ENCODE data around the gene MEI1.
A peak's percentile ranks its signal among the peaks of the same experiment; 100 is the strongest.
"Not testable (repeated sequence)": the region's sequence is repeated elsewhere in the genome, so short reads cannot be mapped to it uniquely, and the experiment has no call there.

The MEI1 gene

DNA sequence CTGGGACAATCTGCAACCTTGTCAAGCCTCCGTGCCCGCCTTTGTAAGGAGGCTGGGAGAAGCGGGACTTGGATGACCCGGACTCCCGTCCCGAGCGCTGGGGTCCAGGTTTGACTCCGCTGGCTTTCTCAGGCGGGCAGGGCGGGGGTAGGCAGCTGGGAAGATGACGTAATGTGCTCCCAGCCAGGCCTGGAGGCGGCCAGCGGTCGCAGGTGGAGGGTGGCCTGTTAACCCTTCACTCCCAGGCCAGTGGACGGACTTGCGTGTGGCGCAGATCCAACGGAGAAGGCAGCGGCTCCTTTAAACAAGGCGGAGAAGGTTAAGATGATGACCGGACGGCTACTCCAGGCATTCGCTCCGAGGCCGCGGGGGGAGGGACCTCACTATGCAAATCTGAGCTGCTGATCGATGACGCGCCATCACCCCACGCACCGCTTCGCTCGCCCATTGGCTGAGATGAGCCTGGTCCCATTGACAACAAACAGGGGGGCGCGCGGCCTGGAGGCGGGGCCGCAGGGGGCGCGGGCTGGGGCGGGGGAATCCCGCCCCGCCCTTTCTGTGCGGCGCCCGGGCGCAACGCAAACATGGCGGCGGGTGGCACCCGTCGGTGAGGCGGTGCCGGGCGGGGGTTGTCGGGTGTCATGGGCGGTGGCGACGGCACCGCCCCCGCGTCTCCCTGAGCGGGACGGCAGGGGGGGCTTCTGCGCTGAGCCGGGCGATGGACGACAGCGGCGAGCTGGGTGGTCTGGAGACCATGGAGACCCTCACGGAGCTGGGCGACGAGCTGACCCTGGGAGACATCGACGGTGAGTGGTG lies 133.5 kb downstream of the MEI1 start, which contains the start of gene SREBF2:
SREBF2 (plus strand) TSS at position 553 of the 816 bp plus-strand sequence; CDS start at position 719, 166 bp downstream.
- peak within 1 kb of the TSS; percentile 93 for H3K4me3 Mint-ChIP-seq
- DNase-seq (ENCODE audit: low spot score in 2 of 2): peak; percentile 90 to 97
- H3K27ac Mint-ChIP-seq: peak within 1 kb of the TSS; percentile 99
- H3K27me3 Mint-ChIP-seq: no peaks in the 10 kb centered on the region
- H3K4me1 Mint-ChIP-seq: peaks cover 25% of the 10 kb centered on the region
- peak; percentile 87 for ATAC-seq (ENCODE audit: low read depth)
- H3K9me3 Mint-ChIP-seq: no peaks in the 10 kb centered on the region
- H3K36me3 Mint-ChIP-seq: peaks cover 12% of the 10 kb centered on the region

- Mint-ChIP-seq H3K4me1 (peaks cover 31% of the 10 kb centered on the region), H3K36me3 (peaks cover 14% of the 10 kb centered on the region), H3K9me3 (no peaks in the 10 kb centered on the region), H3K4me3 (peak overlapping the region; percentile 93), H3K27me3 (no peaks in the 10 kb centered on the region), H3K27ac (peak overlapping the region; percentile 99)
- ATAC-seq (ENCODE audit: low read depth): peak; percentile 12
- DNase-seq (ENCODE audit: low spot score in 2 of 2): peak; percentile 26 to 49
Measured at GRCh38 chr22:41833369-41834004, 134.2 kb downstream of the MEI1 start.

GRCh38 chr22:41834005-41834944 lies 135.0 kb downstream of the MEI1 start:
- Mint-ChIP-seq H3K9me3 (no peaks in the 10 kb centered on the region), H3K27ac (peak overlapping the region; percentile 99), H3K27me3 (no peaks in the 10 kb centered on the region), H3K4me3 (peak overlapping the region; percentile 91), H3K36me3 (peaks cover 17% of the 10 kb centered on the region), H3K4me1 (peaks cover 39% of the 10 kb centered on the region)
- no peak for DNase-seq (ENCODE audit: low spot score in 2 of 2)
- no peak for ATAC-seq (ENCODE audit: low read depth)

DNA sequence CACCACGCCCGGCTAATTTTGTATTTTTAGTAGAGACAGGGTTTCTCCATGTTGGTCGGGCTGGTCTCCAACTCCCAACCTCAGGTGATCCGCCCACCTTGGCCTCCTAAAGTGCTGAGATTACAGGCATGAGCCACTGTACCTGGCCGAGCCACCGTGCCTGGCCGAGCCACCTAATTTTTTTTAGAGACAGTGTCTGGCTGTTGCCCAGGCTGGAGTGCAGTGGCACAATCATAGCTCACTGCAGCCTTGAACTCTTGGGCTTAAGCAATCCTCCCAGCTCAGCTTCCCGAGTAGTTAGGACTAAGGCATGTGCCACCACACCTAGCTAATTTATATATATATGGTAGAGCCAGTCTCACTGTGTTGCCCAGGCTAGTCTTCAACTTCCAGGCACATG lies 136.2 kb downstream of the MEI1 start:
- not testable (repeated sequence) for ATAC-seq (ENCODE audit: low read depth); H3K9me3 Mint-ChIP-seq; H3K27ac Mint-ChIP-seq; H3K4me3 Mint-ChIP-seq; DNase-seq (ENCODE audit: low spot score in 2 of 2); H3K27me3 Mint-ChIP-seq
- Mint-ChIP-seq H3K4me1 (peaks cover 45% of the 10 kb centered on the region), H3K36me3 (peaks cover 21% of the 10 kb centered on the region)

GRCh38 chr22:41836551-41836950 lies 137.2 kb downstream of the MEI1 start:
- Mint-ChIP-seq H3K9me3 (no peaks in the 10 kb centered on the region), H3K27me3 (no peaks in the 10 kb centered on the region), H3K4me3 (no peak overlapping the region), H3K4me1 (peaks cover 48% of the 10 kb centered on the region), H3K36me3 (peaks cover 21% of the 10 kb centered on the region), H3K27ac (peak overlapping the region; percentile 82)
- ATAC-seq (ENCODE audit: low read depth) (no peak), DNase-seq (ENCODE audit: low spot score in 2 of 2) (no peak)

- Mint-ChIP-seq H3K27ac (peak overlapping the region; percentile 37), H3K27me3 (no peaks in the 10 kb centered on the region), H3K9me3 (no peaks in the 10 kb centered on the region), H3K4me3 (no peak overlapping the region), H3K36me3 (peaks cover 24% of the 10 kb centered on the region), H3K4me1 (peaks cover 45% of the 10 kb centered on the region)
- ATAC-seq (ENCODE audit: low read depth): no peak
- no peak for DNase-seq (ENCODE audit: low spot score in 2 of 2)
Measured at GRCh38 chr22:41838842-41839618, 139.7 kb downstream of the MEI1 start.

GRCh38 chr22:41840216-41840615 lies 140.9 kb downstream of the MEI1 start:
- Mint-ChIP-seq H3K9me3 (no peaks in the 10 kb centered on the region), H3K4me1 (peaks cover 47% of the 10 kb centered on the region), H3K27me3 (no peaks in the 10 kb centered on the region), H3K36me3 (peaks cover 24% of the 10 kb centered on the region), H3K27ac (peak overlapping the region; percentile 72), H3K4me3 (peak overlapping the region; percentile 9)
- no peak for ATAC-seq (ENCODE audit: low read depth)
- no peak for DNase-seq (ENCODE audit: low spot score in 2 of 2)

DNA sequence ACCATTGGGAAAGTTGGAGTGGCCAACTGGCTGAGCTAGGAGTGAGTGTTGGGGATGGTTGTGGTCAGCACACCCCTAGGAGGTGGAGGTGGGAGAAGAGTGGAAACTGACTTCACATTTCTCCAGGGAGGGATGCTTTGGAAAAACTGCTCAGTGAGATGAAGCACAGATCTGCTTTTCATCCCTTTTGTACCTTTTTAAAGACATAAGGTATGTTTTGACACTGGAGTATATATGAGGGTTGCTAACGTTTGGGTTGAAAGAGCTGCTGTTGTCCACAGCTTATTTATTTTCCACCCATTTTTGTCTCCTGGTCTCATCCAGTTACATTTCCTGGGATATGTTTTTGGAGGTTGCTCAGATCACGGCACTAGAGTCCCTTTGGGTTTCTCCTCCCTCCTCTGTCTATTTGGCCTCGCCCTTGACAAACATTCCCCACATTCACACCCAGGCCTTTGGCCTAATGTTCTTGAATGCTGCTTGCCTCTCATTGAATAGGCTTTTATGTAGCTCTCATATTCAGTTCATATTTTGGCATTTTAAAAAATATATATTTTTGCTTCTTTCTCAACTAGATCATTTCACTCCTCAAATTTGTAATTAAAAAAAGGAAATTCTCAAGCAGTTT lies 141.9 kb downstream of the MEI1 start:
- H3K27me3 Mint-ChIP-seq: no peaks in the 10 kb centered on the region
- peaks cover 53% of the 10 kb centered on the region for H3K4me1 Mint-ChIP-seq
- no peaks in the 10 kb centered on the region for H3K9me3 Mint-ChIP-seq
- H3K4me3 Mint-ChIP-seq: no peak overlapping the region
- DNase-seq (ENCODE audit: low spot score in 2 of 2) (no peak), ATAC-seq (ENCODE audit: low read depth) (no peak)
- H3K36me3 Mint-ChIP-seq: peaks cover 19% of the 10 kb centered on the region
- peak overlapping the region; percentile 72 for H3K27ac Mint-ChIP-seq

- H3K27ac Mint-ChIP-seq: peak overlapping the region; percentile 52
- ATAC-seq (ENCODE audit: low read depth) (no peak), DNase-seq (ENCODE audit: low spot score in 2 of 2) (no peak)
- H3K36me3 Mint-ChIP-seq: peaks cover 10% of the 10 kb centered on the region
- peaks cover 54% of the 10 kb centered on the region for H3K4me1 Mint-ChIP-seq
- no peaks in the 10 kb centered on the region for H3K27me3 Mint-ChIP-seq
- no peaks in the 10 kb centered on the region for H3K9me3 Mint-ChIP-seq
- no peak overlapping the region for H3K4me3 Mint-ChIP-seq
Measured at GRCh38 chr22:41842996-41843970, 144.0 kb downstream of the MEI1 start.

- Mint-ChIP-seq H3K36me3 (peaks cover 10% of the 10 kb centered on the region), H3K27me3 (no peaks in the 10 kb centered on the region), H3K4me3 (peak overlapping the region; percentile 12), H3K27ac (peak overlapping the region; percentile 69), H3K9me3 (no peaks in the 10 kb centered on the region), H3K4me1 (peaks cover 54% of the 10 kb centered on the region)
- ATAC-seq (ENCODE audit: low read depth) (peak; percentile 71), DNase-seq (ENCODE audit: low spot score in 2 of 2) (no peak)
Measured at GRCh38 chr22:41844036-41844435, 144.7 kb downstream of the MEI1 start.

DNA sequence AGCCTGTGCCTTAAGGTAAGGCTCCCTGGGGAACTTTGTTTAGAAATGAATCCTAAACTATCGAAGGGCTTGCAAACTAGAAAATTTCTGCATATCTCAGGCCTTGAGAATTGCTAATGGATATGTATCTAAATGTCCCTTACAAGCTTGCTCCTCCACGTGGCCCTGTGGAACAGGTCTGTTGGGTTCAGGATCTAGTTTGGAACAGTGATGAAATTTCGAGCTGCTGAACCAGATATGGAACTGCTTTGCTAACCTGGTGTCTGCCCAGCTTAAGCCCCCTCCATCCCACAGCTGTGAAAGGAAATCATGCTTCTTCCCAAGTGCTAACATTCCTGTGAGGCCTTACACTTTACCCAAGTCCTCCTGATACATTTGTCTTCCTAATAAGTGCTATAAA lies 145.2 kb downstream of the MEI1 start:
- Mint-ChIP-seq H3K27me3 (no peaks in the 10 kb centered on the region), H3K4me1 (peaks cover 50% of the 10 kb centered on the region), H3K9me3 (no peaks in the 10 kb centered on the region), H3K27ac (peak overlapping the region; percentile 69), H3K4me3 (no peak overlapping the region), H3K36me3 (peaks cover 6% of the 10 kb centered on the region)
- DNase-seq (ENCODE audit: low spot score in 2 of 2) (no peak), ATAC-seq (ENCODE audit: low read depth) (no peak)

All from memory B cell (primary cell).